A673 (cell line): ENCODE results near the gene ETNK1. TPM values are rescaled to one million over a fixed set of nuclear protein-coding genes. Genes with fewer than 3 reads are reported as not detected.

ENCODE experiments used
- BruUV-seq: library from RNA; stranded (reverse); fragments of 400-500 nt; replicated peaks from 2 replicates; lab custom pipeline; 2021; lab: Mats Ljungman, UMichigan
- CTCF ChIA-PET: fragments of 300-600 bp; sonication (Branson Sonifier 250); formaldehyde crosslinking; loops from one replicate; lab custom pipeline; 2022; ENCODE audit warnings: antibody characterized with exemption; lab: Charles Lee
- POLR2A ChIA-PET: fragments of 300-600 bp; sonication (Branson Sonifier 250); formaldehyde crosslinking; loops from one replicate; lab custom pipeline; 2022; ENCODE audit warnings: antibody characterized with exemption; ENCODE audit not compliant: low non-redundant PET; lab: Charles Lee
- DNase-seq: peaks from one replicate; pipeline ENCODE4 v3.0.0-alpha.2; 2015; ENCODE audit warnings: low spot score
- H3K27ac ChIP-seq: fragments of 200-600 bp; sonication (generic); 2 replicates; pipeline ENCODE4 v1.5.1; 2016; ENCODE audit warnings: mixed run types, low read depth, mild to moderate bottlenecking, mixed read lengths, antibody characterized with exemption, low read length; ENCODE audit not compliant: poor library complexity, severe bottlenecking
- H3K27me3 ChIP-seq: fragments of 200-600 bp; sonication (generic); replicated peaks from 2 replicates; pipeline ENCODE4 v1.6.1; 2017; ENCODE audit warnings: mixed run types, low read depth, mild to moderate bottlenecking, mixed read lengths, antibody characterized with exemption, low read length; ENCODE audit not compliant: insufficient read depth, poor library complexity
- H3K36me3 ChIP-seq: fragments of 200-600 bp; sonication (generic); 2 replicates; pipeline ENCODE4 v1.6.1; 2016; ENCODE audit warnings: mixed run types, mild to moderate bottlenecking, mixed read lengths, antibody characterized with exemption, low read length; ENCODE audit not compliant: insufficient read depth, poor library complexity, severe bottlenecking
- H3K4me1 ChIP-seq: fragments of 200-600 bp; sonication (generic); 2 replicates; pipeline ENCODE4 v1.6.1; 2017; ENCODE audit warnings: mixed run types, mild to moderate bottlenecking, mixed read lengths, antibody characterized with exemption, low read length; ENCODE audit not compliant: insufficient read depth, poor library complexity, severe bottlenecking
- H3K4me3 ChIP-seq: fragments of 200-600 bp; sonication (generic); 2 replicates; pipeline ENCODE4 v1.5.1; 2016; ENCODE audit warnings: low read depth, mixed run types, mild to moderate bottlenecking, mixed read lengths, low read length; ENCODE audit not compliant: poor library complexity, severe bottlenecking
- H3K9me3 ChIP-seq: fragments of 200-600 bp; sonication (generic); 2 replicates; pipeline ENCODE4 v1.6.1; 2016; ENCODE audit warnings: mixed run types, low read depth, mild to moderate bottlenecking, mixed read lengths, antibody characterized with exemption, low read length; ENCODE audit not compliant: poor library complexity, severe bottlenecking
- EZH2 ChIP-seq: fragments of 200-600 bp; sonication (generic); IDR thresholded peaks from 2 replicates; pipeline ENCODE4 v1.6.1; 2017; ENCODE audit warnings: borderline replicate concordance, low read depth, mild to moderate bottlenecking, mixed read lengths, antibody characterized with exemption, low read length; ENCODE audit not compliant: poor library complexity, severe bottlenecking
- intact Hi-C: fragments of 100-400 bp; cut with micrococcal nuclease; formaldehyde crosslinking; loops from one replicate; pipeline ENCODE4 v1.10.0; 2022; ENCODE audit not compliant: unreplicated experiment
- total RNA-seq: library from RNA; stranded (reverse); gene quantifications from 2 replicates; pipeline ENCODE4 v1.2.3, GENCODE V29; 2021
- TF ChIP-seq, protein P1 (sequence below): fragments of 300-800, 200-600 bp; sonication (generic); conservative IDR thresholded peaks from 2 replicates; pipeline ENCODE4 v1.5.1; 2017; ENCODE audit warnings: low read depth, mild to moderate bottlenecking, antibody characterized with exemption, low read length, moderate library complexity, mixed read lengths

ETNK1 gene
- total RNA-seq, 1 experiment from 2014 or later, result 90.4 TPM

DNA sequence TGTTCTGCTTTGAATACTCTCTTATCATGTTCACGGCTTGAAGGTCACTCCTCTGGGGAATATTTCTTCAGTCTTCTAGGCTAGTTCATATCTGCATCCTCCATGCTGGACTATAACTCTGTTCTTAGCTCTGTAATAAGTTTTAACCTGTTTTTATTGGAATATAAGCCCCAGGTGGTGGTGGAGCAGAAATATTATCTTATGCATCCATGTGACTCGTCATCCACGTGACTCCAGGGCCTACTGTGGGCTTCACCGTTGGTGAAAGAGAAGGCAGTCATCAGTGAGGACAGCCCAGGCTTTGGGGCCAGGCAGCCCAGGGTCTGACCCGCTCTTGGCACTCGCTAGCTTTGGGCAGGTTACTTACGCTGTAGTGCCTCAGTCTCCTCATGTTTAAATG is 87.1 kb downstream of the ETNK1 start:
- H3K27ac ChIP-seq, result no peak overlapping the region
- no peak for DNase-seq
- no peaks in the 10 kb centered on the region for H3K9me3 ChIP-seq
- intact Hi-C loops, result no loop called here
- ChIA-PET POLR2A (no interaction called here), CTCF (no interaction called here)
- H3K36me3 ChIP-seq, result no peaks in the 10 kb centered on the region
- no peaks in the 10 kb centered on the region for H3K4me1 ChIP-seq
- TF ChIP-seq EZH2, result no peak
- TF ChIP-seq, protein P1, sequence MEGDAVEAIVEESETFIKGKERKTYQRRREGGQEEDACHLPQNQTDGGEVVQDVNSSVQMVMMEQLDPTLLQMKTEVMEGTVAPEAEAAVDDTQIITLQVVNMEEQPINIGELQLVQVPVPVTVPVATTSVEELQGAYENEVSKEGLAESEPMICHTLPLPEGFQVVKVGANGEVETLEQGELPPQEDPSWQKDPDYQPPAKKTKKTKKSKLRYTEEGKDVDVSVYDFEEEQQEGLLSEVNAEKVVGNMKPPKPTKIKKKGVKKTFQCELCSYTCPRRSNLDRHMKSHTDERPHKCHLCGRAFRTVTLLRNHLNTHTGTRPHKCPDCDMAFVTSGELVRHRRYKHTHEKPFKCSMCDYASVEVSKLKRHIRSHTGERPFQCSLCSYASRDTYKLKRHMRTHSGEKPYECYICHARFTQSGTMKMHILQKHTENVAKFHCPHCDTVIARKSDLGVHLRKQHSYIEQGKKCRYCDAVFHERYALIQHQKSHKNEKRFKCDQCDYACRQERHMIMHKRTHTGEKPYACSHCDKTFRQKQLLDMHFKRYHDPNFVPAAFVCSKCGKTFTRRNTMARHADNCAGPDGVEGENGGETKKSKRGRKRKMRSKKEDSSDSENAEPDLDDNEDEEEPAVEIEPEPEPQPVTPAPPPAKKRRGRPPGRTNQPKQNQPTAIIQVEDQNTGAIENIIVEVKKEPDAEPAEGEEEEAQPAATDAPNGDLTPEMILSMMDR, result no peak
- H3K27me3 ChIP-seq, result no peaks in the 10 kb centered on the region
- BruUV-seq, result no TSS peak
- H3K4me3 ChIP-seq, result no peak overlapping the region

DNA sequence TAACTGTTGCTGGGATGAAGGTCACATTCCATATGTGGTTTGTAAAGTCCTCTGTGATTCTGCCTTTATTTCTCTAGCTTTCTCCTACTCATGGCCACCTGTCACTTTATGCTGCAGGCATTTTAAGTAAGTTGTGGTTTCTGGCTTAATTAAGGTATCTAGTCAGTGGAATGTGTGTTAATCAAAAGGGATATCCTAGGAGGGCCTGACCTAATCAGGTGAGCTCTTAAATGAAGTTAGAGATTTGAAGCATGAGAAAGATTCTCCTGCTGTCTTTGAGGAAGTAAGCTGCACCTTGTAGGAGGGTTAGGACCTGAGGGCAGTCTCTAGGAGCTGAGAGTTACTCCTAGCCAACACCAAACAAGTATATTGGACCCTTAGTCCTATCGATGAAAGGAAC is 90.3 kb downstream of the ETNK1 start:
- no peaks in the 10 kb centered on the region for H3K36me3 ChIP-seq

GRCh38 chr12:22719745-22720144 is 94.8 kb downstream of the ETNK1 start:
- Histone ChIP-seq H3K9me3 (no peaks in the 10 kb centered on the region), H3K4me3 (no peak overlapping the region), H3K4me1 (no peaks in the 10 kb centered on the region), H3K27ac (no peak overlapping the region), H3K36me3 (no peaks in the 10 kb centered on the region), H3K27me3 (peaks cover 4% of the 10 kb centered on the region)
- intact Hi-C loops, result no loop called here
- ChIA-PET CTCF (no interaction called here), POLR2A (no interaction called here)
- BruUV-seq, result no TSS peak
- no peak for DNase-seq
- TF ChIP-seq, protein P1, result no peak

More for the DNA sequence above, 90.3 kb downstream of the ETNK1 start:
- no TSS peak for BruUV-seq
- Histone ChIP-seq H3K9me3 (no peaks in the 10 kb centered on the region), H3K4me1 (no peaks in the 10 kb centered on the region), H3K4me3 (no peak overlapping the region), H3K27ac (no peak overlapping the region), H3K27me3 (no peaks in the 10 kb centered on the region)
- ChIA-PET CTCF (no interaction called here), POLR2A (no interaction called here)
- TF ChIP-seq, protein P1, result no peak
- no peak for TF ChIP-seq EZH2
- intact Hi-C loops, result no loop called here
- DNase-seq, result no peak
